DOHH2 (cell line): ENCODE data around the gene KDM1B.

Experiments
- CTCF ChIP-seq: fragments of 200-600 bp; sonication (generic); IDR thresholded peaks from one replicate; pipeline ENCODE4 v1.5.1; 2014; ENCODE audit warnings: antibody characterized with exemption, mild to moderate bottlenecking, low read depth, low read length; ENCODE audit not compliant: poor library complexity, severe bottlenecking
- EZH2phosphoT487 ChIP-seq: fragments of 200-600 bp; sonication (generic); IDR thresholded peaks from 2 replicates; pipeline ENCODE4 v1.6.1; 2017; ENCODE audit warnings: borderline replicate concordance, mild to moderate bottlenecking, antibody characterized with exemption, low read length, moderate library complexity, mixed read lengths

GRCh38 chr6:18166312-18167036 is 11.3 kb downstream of the KDM1B start:
- TF ChIP-seq CTCF (no peak), EZH2phosphoT487 (no peak)
